Cardiac muscle cell (in vitro differentiated cells and primary cell): ENCODE results near the gene TUBA1B. TPM values are rescaled to one million over a fixed set of nuclear protein-coding genes. Genes with fewer than 3 reads are reported as not detected.

Source experiments
- DNase-seq, 2 donors: peaks; one replicate each; pipeline versions ENCODE4 v3.0.0 to v3.0.0-alpha.2; 2010 to 2017; ENCODE audit warnings: low read depth in 1 of 2, low spot score in 1 of 2
- H3K27ac ChIP-seq: fragments of 200-600 bp; sonication (generic); 2 replicates; pipeline ENCODE4 v1.5.1; 2016
- H3K27me3 ChIP-seq: fragments of 200-600 bp; sonication (generic); 2 replicates; pipeline ENCODE4 v1.6.0; 2016; ENCODE audit warnings: control low read depth
- H3K36me3 ChIP-seq: fragments of 200-600 bp; sonication (generic); 2 replicates; pipeline ENCODE4 v1.5.1; 2016; ENCODE audit warnings: control low read depth
- H3K4me1 ChIP-seq: fragments of 200-600 bp; sonication (generic); 2 replicates; pipeline ENCODE4 v1.8.1; 2017; ENCODE audit warnings: low read depth, mild to moderate bottlenecking, mixed run types
- H3K4me3 ChIP-seq: fragments of 200-600 bp; sonication (generic); 2 replicates; pipeline ENCODE4 v1.5.1; 2016; ENCODE audit warnings: mild to moderate bottlenecking
- H3K9me3 ChIP-seq: fragments of 200-600 bp; sonication (generic); 2 replicates; pipeline ENCODE4 v1.5.1; 2017; ENCODE audit warnings: low read depth, mild to moderate bottlenecking, control low read depth
- polyA plus RNA-seq: library from polyadenylated mRNA; unstranded; fragments of >200 nt; fragmentation: Nextera tagmentation; extraction: Ambion mirVana; gene quantifications from 2 replicates; pipeline ENCODE4 v1.2.1, GENCODE V29; 2016
- total RNA-seq: library from RNA; depleted of rRNA; stranded (reverse); fragments of >200 nt; gene quantifications from 2 replicates; pipeline ENCODE4 v1.2.3, GENCODE V29; 2016
- TF ChIP-seq, protein P1 (sequence below): IDR thresholded peaks from 2 replicates; pipeline ENCODE4 v1.5.1; 2012; ENCODE audit warnings: low read depth, mild to moderate bottlenecking, low read length

Gene TUBA1B
- total and polyA plus RNA-seq, 2 experiments from 2014 or later: 1,582 to 2,134 TPM

DNA sequence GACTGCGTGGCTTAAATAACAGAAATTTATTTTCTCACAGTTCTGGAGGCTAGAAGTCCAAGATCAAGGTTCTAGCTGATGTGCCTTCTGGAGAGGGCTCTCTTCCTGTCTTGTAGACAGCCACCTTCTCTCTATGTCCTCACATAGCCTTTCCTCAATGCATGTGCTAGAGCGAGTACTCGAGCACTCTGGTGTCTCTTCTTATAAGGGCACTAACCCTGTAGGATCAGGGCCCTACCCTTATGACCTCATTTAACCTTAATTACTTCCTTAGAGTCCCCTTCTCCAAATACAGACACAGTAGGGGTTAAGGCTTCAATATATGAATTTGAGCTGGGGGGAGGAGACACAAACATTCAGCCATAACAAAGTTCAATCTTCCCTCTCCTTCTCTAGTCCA lies 46.8 kb downstream of the TUBA1B start:
- Histone ChIP-seq H3K4me1 (peaks cover 4% of the 10 kb centered on the region), H3K27ac (no peak overlapping the region), H3K27me3 (peaks cover 40% of the 10 kb centered on the region), H3K4me3 (no peak overlapping the region), H3K36me3 (no peaks in the 10 kb centered on the region), H3K9me3 (no peaks in the 10 kb centered on the region)
- TF ChIP-seq, protein P1, sequence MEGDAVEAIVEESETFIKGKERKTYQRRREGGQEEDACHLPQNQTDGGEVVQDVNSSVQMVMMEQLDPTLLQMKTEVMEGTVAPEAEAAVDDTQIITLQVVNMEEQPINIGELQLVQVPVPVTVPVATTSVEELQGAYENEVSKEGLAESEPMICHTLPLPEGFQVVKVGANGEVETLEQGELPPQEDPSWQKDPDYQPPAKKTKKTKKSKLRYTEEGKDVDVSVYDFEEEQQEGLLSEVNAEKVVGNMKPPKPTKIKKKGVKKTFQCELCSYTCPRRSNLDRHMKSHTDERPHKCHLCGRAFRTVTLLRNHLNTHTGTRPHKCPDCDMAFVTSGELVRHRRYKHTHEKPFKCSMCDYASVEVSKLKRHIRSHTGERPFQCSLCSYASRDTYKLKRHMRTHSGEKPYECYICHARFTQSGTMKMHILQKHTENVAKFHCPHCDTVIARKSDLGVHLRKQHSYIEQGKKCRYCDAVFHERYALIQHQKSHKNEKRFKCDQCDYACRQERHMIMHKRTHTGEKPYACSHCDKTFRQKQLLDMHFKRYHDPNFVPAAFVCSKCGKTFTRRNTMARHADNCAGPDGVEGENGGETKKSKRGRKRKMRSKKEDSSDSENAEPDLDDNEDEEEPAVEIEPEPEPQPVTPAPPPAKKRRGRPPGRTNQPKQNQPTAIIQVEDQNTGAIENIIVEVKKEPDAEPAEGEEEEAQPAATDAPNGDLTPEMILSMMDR: no peak
- DNase-seq: no peak

- no peak overlapping the region for H3K27ac ChIP-seq
- TF ChIP-seq, protein P1: no peak
- no peaks in the 10 kb centered on the region for H3K4me1 ChIP-seq
- DNase-seq: no peak
- no peak overlapping the region for H3K4me3 ChIP-seq
- H3K27me3 ChIP-seq: no peaks in the 10 kb centered on the region
- no peaks in the 10 kb centered on the region for H3K9me3 ChIP-seq
- no peaks in the 10 kb centered on the region for H3K36me3 ChIP-seq
Measured at GRCh38 chr12:49079793-49080192, 51.4 kb downstream of the TUBA1B start.

Other genes starting within 250 kb of the TUBA1B start
- gene FKBP11, start 205.9 kb downstream of the TUBA1B start, total RNA-seq: 8.9 and 9.4 TPM in 2 replicates
- 3.4 and 11.9 TPM in 2 replicates for gene FKBP11, start 205.9 kb downstream of the TUBA1B start, polyA plus RNA-seq
- gene ARF3, start 173.9 kb downstream of the TUBA1B start, total RNA-seq: 106 and 115 TPM in 2 replicates
- 102 and 120 TPM in 2 replicates for gene ARF3, start 173.9 kb downstream of the TUBA1B start, polyA plus RNA-seq
- gene WNT10B, start 159.7 kb downstream of the TUBA1B start, total RNA-seq: 0.36 and 0.53 TPM in 2 replicates
- 0.45 TPM in 1 of 2 replicates, not detected in the other for gene WNT10B, start 159.7 kb downstream of the TUBA1B start, polyA plus RNA-seq
- gene WNT1, start 153.1 kb downstream of the TUBA1B start, total RNA-seq: not detected in 2 replicates
- not detected in 2 replicates for gene WNT1, start 153.1 kb downstream of the TUBA1B start, polyA plus RNA-seq
- 4.4 and 5.4 TPM in 2 replicates for gene DDN, start 132.0 kb downstream of the TUBA1B start, total RNA-seq
- 2.1 and 3.0 TPM in 2 replicates for gene DDN, start 132.0 kb downstream of the TUBA1B start, polyA plus RNA-seq
- gene PRKAG1, start 112.6 kb downstream of the TUBA1B start, total RNA-seq: 40.8 and 41.0 TPM in 2 replicates
- 48.1 and 54.5 TPM in 2 replicates for gene PRKAG1, start 112.6 kb downstream of the TUBA1B start, polyA plus RNA-seq
- 28.8 and 41.3 TPM in 2 replicates for gene KMT2D, start 70.6 kb downstream of the TUBA1B start, total RNA-seq
- 31.0 and 41.3 TPM in 2 replicates for gene KMT2D, start 70.6 kb downstream of the TUBA1B start, polyA plus RNA-seq
- 0.42 and 1.1 TPM in 2 replicates for gene RHEBL1, start 61.4 kb downstream of the TUBA1B start, total RNA-seq
- gene RHEBL1, start 61.4 kb downstream of the TUBA1B start, polyA plus RNA-seq: 0.94 and 1.0 TPM in 2 replicates
- gene DHH, start 36.6 kb downstream of the TUBA1B start, total RNA-seq: 0.36 TPM in 1 of 2 replicates, not detected in the other
- not detected in 2 replicates for gene DHH, start 36.6 kb downstream of the TUBA1B start, polyA plus RNA-seq
- 29.8 and 51.3 TPM in 2 replicates for gene LMBR1L, start 20.5 kb downstream of the TUBA1B start, total RNA-seq
- 52.9 and 56.1 TPM in 2 replicates for gene LMBR1L, start 20.5 kb downstream of the TUBA1B start, polyA plus RNA-seq
- 509 and 1,042 TPM in 2 replicates for gene TUBA1A, start 57.7 kb upstream of the TUBA1B start, total RNA-seq
- gene TUBA1A, start 57.7 kb upstream of the TUBA1B start, polyA plus RNA-seq: 521 and 1,070 TPM in 2 replicates
- 67.0 and 151 TPM in 2 replicates for gene TUBA1C, start 133.7 kb upstream of the TUBA1B start, total RNA-seq
- gene TUBA1C, start 133.7 kb upstream of the TUBA1B start, polyA plus RNA-seq: 49.1 and 126 TPM in 2 replicates
- gene PRPH, start 163.8 kb upstream of the TUBA1B start, total RNA-seq: 0.53 and 4.0 TPM in 2 replicates
- 1.1 and 1.8 TPM in 2 replicates for gene PRPH, start 163.8 kb upstream of the TUBA1B start, polyA plus RNA-seq
- 8.0 and 72.9 TPM in 2 replicates for gene TROAP, start 191.9 kb upstream of the TUBA1B start, total RNA-seq
- 8.2 and 82.4 TPM in 2 replicates for gene TROAP, start 191.9 kb upstream of the TUBA1B start, polyA plus RNA-seq
- not detected in 2 replicates for gene C1QL4, start 205.8 kb upstream of the TUBA1B start, total RNA-seq
- gene C1QL4, start 205.8 kb upstream of the TUBA1B start, polyA plus RNA-seq: not detected in 2 replicates
- 0.48 and 0.49 TPM in 2 replicates for gene DNAJC22, start 215.5 kb upstream of the TUBA1B start, total RNA-seq
- 0.33 and 1.1 TPM in 2 replicates for gene DNAJC22, start 215.5 kb upstream of the TUBA1B start, polyA plus RNA-seq
- gene SPATS2, start 236.1 kb upstream of the TUBA1B start, total RNA-seq: 23.3 and 31.0 TPM in 2 replicates
- 43.1 and 50.0 TPM in 2 replicates for gene SPATS2, start 236.1 kb upstream of the TUBA1B start, polyA plus RNA-seq